ENCODE measurements around the gene CASTOR2.
"Not testable (repeated sequence)": the region's sequence is repeated elsewhere in the genome, so short reads cannot be mapped to it uniquely, and the experiment has no call there.

GRCh38 chr7:74926968-74927367, 37.5 kb upstream of the CASTOR2 start:
- TF ChIP-seq YY1 (IDR thresholded peaks at IDR 0.05; ENCODE audit: insufficient read depth, insufficient read length); ZNF274 (IDR thresholded peaks at IDR 0.05; ENCODE audit: low read depth, low read length): not testable (repeated sequence)

Data from NT2/D1 (cell line).